ENCODE data around the gene ZBTB12. TPM values are rescaled to one million over a fixed set of nuclear protein-coding genes. Genes with fewer than 3 reads are reported as not detected.

Gene ZBTB12
- total and polyA plus RNA-seq, 2 donors: 1.9 to 2.6 TPM

DNA sequence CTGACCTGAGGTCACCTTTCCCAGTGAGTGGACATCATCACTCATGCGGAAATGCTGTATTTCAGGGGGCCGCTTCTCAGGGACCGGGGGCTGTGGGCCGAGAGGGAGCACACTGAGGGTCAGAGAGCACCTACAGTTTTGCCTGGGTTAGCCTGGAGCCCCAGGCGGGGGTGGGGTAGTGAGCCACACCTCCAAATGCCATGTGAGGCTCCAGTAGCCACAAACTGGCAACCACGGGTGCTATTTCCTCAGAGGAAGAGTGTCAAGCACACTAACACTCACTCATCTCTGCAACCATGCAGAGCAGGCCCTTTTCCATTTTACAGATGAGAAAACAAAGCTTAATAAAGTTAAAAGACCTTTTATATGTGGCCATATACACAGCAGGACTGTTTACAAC lies 9.1 kb downstream of the ZBTB12 start:
- Histone ChIP-seq H3K27me3 (ENCODE audit: control insufficient read depth in 2 of 2, insufficient read depth in 1 of 2, low read length in 1 of 2) (no peaks in the 10 kb centered on the region), H3K4me1 (ENCODE audit: control insufficient read depth in 2 of 2, insufficient read depth in 2 of 2, low read length in 2 of 2) (peaks cover 5 to 10% of the 10 kb centered on the region in 2 donors), H3K27ac (ENCODE audit: low read depth in 1 of 2, low read length in 1 of 2) (no peak overlapping the region), H3K4me3 (ENCODE audit: low read length in 2 of 2) (no peak overlapping the region), H3K9me3 (ENCODE audit: control insufficient read depth in 2 of 2, insufficient read depth in 1 of 2, low read length in 1 of 2) (no peaks in the 10 kb centered on the region), H3K36me3 (ENCODE audit: control insufficient read depth in 2 of 2, insufficient read depth in 2 of 2, low read length in 1 of 2) (peaks cover 52 to 72% of the 10 kb centered on the region in 2 donors)
- 86% methylated on average over 6 of the region's 6 CpGs for WGBS
- no peak for DNase-seq (ENCODE audit: low read depth in 6 of 9, low spot score in 9 of 9)

GRCh38 chr6:31889331-31889972 lies 12.4 kb downstream of the ZBTB12 start:
- DNase-seq (ENCODE audit: low read depth in 6 of 9, low spot score in 9 of 9): no peak
- 96% methylated on average over 3 of the region's 3 CpGs for WGBS
- Histone ChIP-seq H3K36me3 (ENCODE audit: control insufficient read depth in 2 of 2, insufficient read depth in 2 of 2, low read length in 1 of 2) (peaks cover 72 to 88% of the 10 kb centered on the region in 2 donors), H3K27me3 (ENCODE audit: control insufficient read depth in 2 of 2, insufficient read depth in 1 of 2, low read length in 1 of 2) (no peaks in the 10 kb centered on the region), H3K4me3 (ENCODE audit: low read length in 2 of 2) (no peak overlapping the region), H3K27ac (ENCODE audit: low read depth in 1 of 2, low read length in 1 of 2) (no peak overlapping the region), H3K4me1 (ENCODE audit: control insufficient read depth in 2 of 2, insufficient read depth in 2 of 2, low read length in 2 of 2) (no peaks in the 10 kb centered on the region), H3K9me3 (ENCODE audit: control insufficient read depth in 2 of 2, insufficient read depth in 1 of 2, low read length in 1 of 2) (peaks cover 0 to under 1% of the 10 kb centered on the region in 2 donors)

GRCh38 chr6:31888276-31889258 lies 13.3 kb downstream of the ZBTB12 start:
- Histone ChIP-seq H3K36me3 (ENCODE audit: control insufficient read depth in 2 of 2, insufficient read depth in 2 of 2, low read length in 1 of 2) (peaks cover 76 to 91% of the 10 kb centered on the region in 2 donors), H3K4me1 (ENCODE audit: control insufficient read depth in 2 of 2, insufficient read depth in 2 of 2, low read length in 2 of 2) (no peaks in the 10 kb centered on the region)

GRCh38 chr6:31887173-31888007 lies 14.5 kb downstream of the ZBTB12 start:
- no peaks in the 10 kb centered on the region for H3K4me1 ChIP-seq (ENCODE audit: control insufficient read depth in 2 of 2, insufficient read depth in 2 of 2, low read length in 2 of 2)
- 98% methylated on average over 19 of the region's 19 CpGs for WGBS
- no peak for DNase-seq (ENCODE audit: low read depth in 6 of 9, low spot score in 9 of 9)
- no peak overlapping the region for H3K27ac ChIP-seq (ENCODE audit: low read depth in 1 of 2, low read length in 1 of 2)
- peaks cover 0 to 1% of the 10 kb centered on the region in 2 donors for H3K9me3 ChIP-seq (ENCODE audit: control insufficient read depth in 2 of 2, insufficient read depth in 1 of 2, low read length in 1 of 2)
- no peak overlapping the region for H3K4me3 ChIP-seq (ENCODE audit: low read length in 2 of 2)
- peaks cover 79 to 91% of the 10 kb centered on the region in 2 donors for H3K36me3 ChIP-seq (ENCODE audit: control insufficient read depth in 2 of 2, insufficient read depth in 2 of 2, low read length in 1 of 2)
- no peaks in the 10 kb centered on the region for H3K27me3 ChIP-seq (ENCODE audit: control insufficient read depth in 2 of 2, insufficient read depth in 1 of 2, low read length in 1 of 2)

More at GRCh38 chr6:31888276-31889258, 13.3 kb downstream of the ZBTB12 start:
- Histone ChIP-seq H3K27ac (ENCODE audit: low read depth in 1 of 2, low read length in 1 of 2) (no peak overlapping the region), H3K27me3 (ENCODE audit: control insufficient read depth in 2 of 2, insufficient read depth in 1 of 2, low read length in 1 of 2) (no peaks in the 10 kb centered on the region), H3K9me3 (ENCODE audit: control insufficient read depth in 2 of 2, insufficient read depth in 1 of 2, low read length in 1 of 2) (peaks cover 0 to 1% of the 10 kb centered on the region in 2 donors), H3K4me3 (ENCODE audit: low read length in 2 of 2) (no peak overlapping the region)
- WGBS: 91% methylated on average over 43 of the region's 43 CpGs
- peak in 1 of 9 donors; percentile 52 for DNase-seq (ENCODE audit: low read depth in 6 of 9, low spot score in 9 of 9)

GRCh38 chr6:31886541-31886991 lies 15.3 kb downstream of the ZBTB12 start:
- H3K4me1 ChIP-seq (ENCODE audit: control insufficient read depth in 2 of 2, insufficient read depth in 2 of 2, low read length in 2 of 2): no peaks in the 10 kb centered on the region
- DNase-seq (ENCODE audit: low read depth in 6 of 9, low spot score in 9 of 9): no peak
- WGBS: 93% methylated on average over 18 of the region's 18 CpGs

DNA sequence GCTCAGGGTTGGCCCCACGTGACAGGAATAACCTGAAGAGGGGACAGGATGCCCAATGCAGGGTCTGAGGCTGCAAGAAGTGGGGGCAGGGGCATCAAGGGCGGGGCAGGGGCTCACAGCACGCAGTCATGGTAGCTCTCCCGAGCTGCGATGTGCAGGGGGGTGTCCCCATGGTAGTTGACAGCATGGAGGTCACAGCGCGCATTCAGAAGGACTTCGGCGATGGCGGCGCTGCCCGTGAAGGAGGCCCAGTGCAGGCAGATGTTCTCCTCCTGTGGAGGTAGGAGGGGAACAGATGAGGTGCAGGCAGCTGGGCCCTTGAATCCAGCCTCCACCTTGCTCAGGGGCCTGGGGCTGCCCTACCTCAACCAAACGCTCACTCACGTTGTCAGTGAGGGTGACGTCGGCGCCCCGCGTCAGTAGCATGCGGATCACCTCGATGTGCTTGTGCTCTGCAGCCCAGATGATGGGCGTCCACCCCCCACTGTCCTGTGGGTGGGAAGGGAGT lies 17.3 kb downstream of the ZBTB12 start:
- WGBS: 99% methylated on average over 22 of the region's 22 CpGs
- Histone ChIP-seq H3K27ac (ENCODE audit: low read depth in 1 of 2, low read length in 1 of 2) (no peak overlapping the region), H3K4me3 (ENCODE audit: low read length in 2 of 2) (no peak overlapping the region), H3K36me3 (ENCODE audit: control insufficient read depth in 2 of 2, insufficient read depth in 2 of 2, low read length in 1 of 2) (peaks cover 93 to 96% of the 10 kb centered on the region in 2 donors), H3K9me3 (ENCODE audit: control insufficient read depth in 2 of 2, insufficient read depth in 1 of 2, low read length in 1 of 2) (peaks cover 0 to 1% of the 10 kb centered on the region in 2 donors), H3K27me3 (ENCODE audit: control insufficient read depth in 2 of 2, insufficient read depth in 1 of 2, low read length in 1 of 2) (no peaks in the 10 kb centered on the region), H3K4me1 (ENCODE audit: control insufficient read depth in 2 of 2, insufficient read depth in 2 of 2, low read length in 2 of 2) (no peaks in the 10 kb centered on the region)
- no peak for DNase-seq (ENCODE audit: low read depth in 6 of 9, low spot score in 9 of 9)

More at GRCh38 chr6:31886541-31886991, 15.3 kb downstream of the ZBTB12 start:
- Histone ChIP-seq H3K27ac (ENCODE audit: low read depth in 1 of 2, low read length in 1 of 2) (no peak overlapping the region), H3K4me3 (ENCODE audit: low read length in 2 of 2) (no peak overlapping the region), H3K36me3 (ENCODE audit: control insufficient read depth in 2 of 2, insufficient read depth in 2 of 2, low read length in 1 of 2) (peaks cover 77 to 93% of the 10 kb centered on the region in 2 donors), H3K27me3 (ENCODE audit: control insufficient read depth in 2 of 2, insufficient read depth in 1 of 2, low read length in 1 of 2) (no peaks in the 10 kb centered on the region), H3K9me3 (ENCODE audit: control insufficient read depth in 2 of 2, insufficient read depth in 1 of 2, low read length in 1 of 2) (peaks cover 0 to 1% of the 10 kb centered on the region in 2 donors)

DNA sequence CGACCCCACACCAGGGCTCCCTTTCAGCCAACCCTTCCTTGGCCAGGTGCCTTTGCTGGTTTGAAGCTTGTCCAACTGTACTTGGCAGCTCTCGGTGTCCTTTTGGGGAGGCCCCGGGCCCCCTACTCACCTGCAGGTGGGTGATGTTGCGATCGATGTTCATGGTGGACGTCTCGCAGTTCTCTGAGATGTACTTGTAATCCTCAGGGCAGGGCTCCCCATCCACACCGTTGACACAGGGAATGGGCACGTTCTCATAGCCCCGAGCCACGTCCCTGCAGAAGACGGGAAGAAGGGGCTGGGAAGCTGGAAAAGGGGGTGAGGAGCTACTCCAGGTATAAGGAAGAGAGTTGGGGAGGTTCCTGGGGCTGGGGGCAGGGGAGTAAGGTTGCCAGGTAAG lies 18.2 kb downstream of the ZBTB12 start:
- no peaks in the 10 kb centered on the region for H3K4me1 ChIP-seq (ENCODE audit: control insufficient read depth in 2 of 2, insufficient read depth in 2 of 2, low read length in 2 of 2)
- H3K9me3 ChIP-seq (ENCODE audit: control insufficient read depth in 2 of 2, insufficient read depth in 1 of 2, low read length in 1 of 2): peaks cover 0 to 1% of the 10 kb centered on the region in 2 donors
- peaks cover 87 to 90% of the 10 kb centered on the region in 2 donors for H3K36me3 ChIP-seq (ENCODE audit: control insufficient read depth in 2 of 2, insufficient read depth in 2 of 2, low read length in 1 of 2)
- no peak overlapping the region for H3K4me3 ChIP-seq (ENCODE audit: low read length in 2 of 2)
- no peaks in the 10 kb centered on the region for H3K27me3 ChIP-seq (ENCODE audit: control insufficient read depth in 2 of 2, insufficient read depth in 1 of 2, low read length in 1 of 2)
- H3K27ac ChIP-seq (ENCODE audit: low read depth in 1 of 2, low read length in 1 of 2): no peak overlapping the region
- no peak for DNase-seq (ENCODE audit: low read depth in 6 of 9, low spot score in 9 of 9)
- WGBS: 98% methylated on average over 12 of the region's 12 CpGs

GRCh38 chr6:31882344-31882743 lies 19.5 kb downstream of the ZBTB12 start:
- Histone ChIP-seq H3K9me3 (ENCODE audit: control insufficient read depth in 2 of 2, insufficient read depth in 1 of 2, low read length in 1 of 2) (peaks cover 0 to 1% of the 10 kb centered on the region in 2 donors), H3K36me3 (ENCODE audit: control insufficient read depth in 2 of 2, insufficient read depth in 2 of 2, low read length in 1 of 2) (peaks cover 74 to 77% of the 10 kb centered on the region in 2 donors), H3K4me3 (ENCODE audit: low read length in 2 of 2) (no peak overlapping the region), H3K27ac (ENCODE audit: low read depth in 1 of 2, low read length in 1 of 2) (no peak overlapping the region), H3K27me3 (ENCODE audit: control insufficient read depth in 2 of 2, insufficient read depth in 1 of 2, low read length in 1 of 2) (no peaks in the 10 kb centered on the region), H3K4me1 (ENCODE audit: control insufficient read depth in 2 of 2, insufficient read depth in 2 of 2, low read length in 2 of 2) (no peaks in the 10 kb centered on the region)
- 82% methylated on average over 6 of the region's 6 CpGs for WGBS
- no peak for DNase-seq (ENCODE audit: low read depth in 6 of 9, low spot score in 9 of 9)

Measured in thymus (tissue), 11 donors.